Naive thymus-derived CD8-positive, alpha-beta T cell (primary cell): ENCODE results near the gene STRADB. TPM values are rescaled to one million over a fixed set of nuclear protein-coding genes. Genes with fewer than 3 reads are reported as not detected.
A peak's percentile ranks its signal among the peaks of the same experiment; 100 is the strongest.

Experiments used
- ATAC-seq, 2 donors: fragments of 150-1000 bp; cut with Tn5 transposase in 1 of 2; sonication (Bioruptor Pico), chemical (Tn5 transposase) in 1 of 2; 1 replicate in 1 of 2; 2 replicates in 1 of 2; pipeline ENCODE4 v1.10.0; 2021; ENCODE audit warnings: mild to moderate bottlenecking in 2 of 2, moderate library complexity in 2 of 2
- POLR2A ChIA-PET: fragments of 350-600 bp; sonication (Branson Sonifier 250); formaldehyde crosslinking; loops from one replicate; lab custom pipeline; 2021; ENCODE audit warnings: antibody characterized with exemption; lab: Charles Lee
- DNase-seq, 10 donors: peaks; one replicate each; pipeline versions ENCODE4 v3.0.0 to v3.0.0-alpha.2; 2020 to 2022
- H3K27ac Mint-ChIP-seq, 10 donors: one replicate each; pipeline ENCODE4 v1.8.0; 2020 to 2022; ENCODE audit warnings: mild to moderate bottlenecking in 10 of 10, mixed read lengths in 10 of 10, moderate library complexity in 4 of 10, inconsistent platforms in 1 of 10
- H3K27me3 Mint-ChIP-seq, 5 donors: one replicate each; pipeline ENCODE4 v1.8.0; 2021 to 2022; ENCODE audit warnings: mixed read lengths in 5 of 5
- H3K36me3 Mint-ChIP-seq, 3 donors: one replicate each; pipeline ENCODE4 v1.8.0; 2020 to 2022; ENCODE audit warnings: mixed read lengths in 3 of 3, mild to moderate bottlenecking in 2 of 3, inconsistent platforms in 1 of 3
- H3K4me1 Mint-ChIP-seq, 4 donors: one replicate each; pipeline ENCODE4 v1.8.0; 2021 to 2022; ENCODE audit warnings: mixed read lengths in 4 of 4
- H3K4me3 Mint-ChIP-seq, 10 donors: one replicate each; pipeline ENCODE4 v1.8.0; 2020 to 2022; ENCODE audit warnings: mild to moderate bottlenecking in 10 of 10, mixed read lengths in 10 of 10, moderate library complexity in 6 of 10, inconsistent platforms in 1 of 10
- H3K9me3 Mint-ChIP-seq, 9 donors: one replicate each; pipeline ENCODE4 v1.8.0; 2020 to 2022; ENCODE audit warnings: mixed read lengths in 9 of 9, mild to moderate bottlenecking in 3 of 9, inconsistent platforms in 1 of 9, moderate library complexity in 1 of 9
- polyA plus RNA-seq, 3 donors: library from polyadenylated mRNA; unstranded; fragments of 300-500 nt; fragmentation: Illumina TruSeq; gene quantifications; one replicate each; pipeline ENCODE4 v1.2.3, GENCODE V29; 2021
- total RNA-seq, 8 experiments: library from RNA in 2 of 8; stranded (reverse) in 2 of 8; gene quantifications; one replicate each; pipeline ENCODE4 v1.2.3 and lab custom pipeline; 2021 to 2026

STRADB gene
- total and polyA plus RNA-seq, 5 experiments from 2014 or later: 17.9 to 33.8 (median 31.5) TPM

GRCh38 chr2:201517094-201517493 is 65.6 kb downstream of the STRADB start:
- no peak for DNase-seq
- H3K36me3 Mint-ChIP-seq: peaks cover 3 to 32% (median 23%) of the 10 kb centered on the region in 3 donors
- ATAC-seq: no peak
- H3K4me3 Mint-ChIP-seq: no peak overlapping the region
- H3K27me3 Mint-ChIP-seq: no peaks in the 10 kb centered on the region
- peaks cover 0 to 11% (median 2%) of the 10 kb centered on the region in 4 donors for H3K4me1 Mint-ChIP-seq
- no peak overlapping the region for H3K27ac Mint-ChIP-seq
- peaks cover 16 to 30% (median 23%) of the 10 kb centered on the region in 9 donors for H3K9me3 Mint-ChIP-seq
- POLR2A ChIA-PET: no interaction called here

- Mint-ChIP-seq H3K4me1 (peaks cover 6 to 29% (median 16%) of the 10 kb centered on the region in 4 donors), H3K27ac (no peak overlapping the region), H3K36me3 (peaks cover 4 to 50% (median 42%) of the 10 kb centered on the region in 3 donors), H3K4me3 (no peak overlapping the region), H3K27me3 (no peaks in the 10 kb centered on the region), H3K9me3 (peaks cover 18 to 54% (median 42%) of the 10 kb centered on the region in 9 donors)
- no peak for ATAC-seq
- POLR2A ChIA-PET: interaction anchor here (0.6 kb wide), 1 partner anchor 30 kb away, joined by 3 read pairs; no protein-coding TSS in a partner anchor
- no peak for DNase-seq
Measured at GRCh38 chr2:201520201-201520600, 68.7 kb downstream of the STRADB start.

- H3K27me3 Mint-ChIP-seq: no peaks in the 10 kb centered on the region
- peaks cover 16 to 52% (median 31%) of the 10 kb centered on the region in 4 donors for H3K4me1 Mint-ChIP-seq
- no peak overlapping the region for H3K4me3 Mint-ChIP-seq
- POLR2A ChIA-PET: no interaction called here
- H3K36me3 Mint-ChIP-seq: peaks cover 4 to 71% (median 56%) of the 10 kb centered on the region in 3 donors
- no peak for ATAC-seq
- no peak for DNase-seq
- H3K9me3 Mint-ChIP-seq: peaks cover 18 to 79% (median 57%) of the 10 kb centered on the region in 9 donors
- H3K27ac Mint-ChIP-seq: peak overlapping the region in 1 of 10 donors; percentile 59
Measured at GRCh38 chr2:201522965-201523364, 71.4 kb downstream of the STRADB start.

- H3K9me3 Mint-ChIP-seq: peaks cover 18 to 83% (median 60%) of the 10 kb centered on the region in 9 donors
- ATAC-seq (no peak), DNase-seq (no peak)
- H3K4me3 Mint-ChIP-seq: no peak overlapping the region
- peaks cover 4 to 73% (median 59%) of the 10 kb centered on the region in 3 donors for H3K36me3 Mint-ChIP-seq
- H3K27ac Mint-ChIP-seq: peak overlapping the region in 1 of 10 donors; percentile 59
- peaks cover 16 to 52% (median 31%) of the 10 kb centered on the region in 4 donors for H3K4me1 Mint-ChIP-seq
- POLR2A ChIA-PET: no interaction called here
- no peaks in the 10 kb centered on the region for H3K27me3 Mint-ChIP-seq
Measured at GRCh38 chr2:201523506-201523905, 72.0 kb downstream of the STRADB start.

Other genes with a start within 250 kb of the STRADB start
- 100 to 1,000 TPM; 209 to 212 TPM for gene CASP8, start 191.2 kb upstream of the STRADB start, total RNA-seq
- 10 to 100 TPM; 25.0 to 56.5 (median 26.1) TPM for gene CASP8, start 191.2 kb upstream of the STRADB start, polyA plus RNA-seq
- gene FLACC1, start 94.4 kb upstream of the STRADB start, total RNA-seq: 1 to 10 TPM; 5.9 to 8.4 TPM
- gene FLACC1, start 94.4 kb upstream of the STRADB start, polyA plus RNA-seq: 1 to 10 TPM; 1.6 to 1.9 (median 1.9) TPM
- gene TRAK2, start 282 bp upstream of the STRADB start, total RNA-seq: 10 to 100 TPM; 36.5 to 37.9 TPM
- 10 to 100 TPM; 20.9 to 30.7 (median 24.7) TPM for gene TRAK2, start 282 bp upstream of the STRADB start, polyA plus RNA-seq
- gene TMEM237, start 191.8 kb downstream of the STRADB start, total RNA-seq: 1 to 10 TPM; 5.5 to 9.8 TPM
- gene TMEM237, start 191.8 kb downstream of the STRADB start, polyA plus RNA-seq: 1 to 10 TPM; 4.3 to 5.7 (median 4.8) TPM
- not detected for gene MPP4, start 246.9 kb downstream of the STRADB start, total RNA-seq
- gene MPP4, start 246.9 kb downstream of the STRADB start, polyA plus RNA-seq: not detected